ENCODE measurements around the gene BICDL1.

DNA sequence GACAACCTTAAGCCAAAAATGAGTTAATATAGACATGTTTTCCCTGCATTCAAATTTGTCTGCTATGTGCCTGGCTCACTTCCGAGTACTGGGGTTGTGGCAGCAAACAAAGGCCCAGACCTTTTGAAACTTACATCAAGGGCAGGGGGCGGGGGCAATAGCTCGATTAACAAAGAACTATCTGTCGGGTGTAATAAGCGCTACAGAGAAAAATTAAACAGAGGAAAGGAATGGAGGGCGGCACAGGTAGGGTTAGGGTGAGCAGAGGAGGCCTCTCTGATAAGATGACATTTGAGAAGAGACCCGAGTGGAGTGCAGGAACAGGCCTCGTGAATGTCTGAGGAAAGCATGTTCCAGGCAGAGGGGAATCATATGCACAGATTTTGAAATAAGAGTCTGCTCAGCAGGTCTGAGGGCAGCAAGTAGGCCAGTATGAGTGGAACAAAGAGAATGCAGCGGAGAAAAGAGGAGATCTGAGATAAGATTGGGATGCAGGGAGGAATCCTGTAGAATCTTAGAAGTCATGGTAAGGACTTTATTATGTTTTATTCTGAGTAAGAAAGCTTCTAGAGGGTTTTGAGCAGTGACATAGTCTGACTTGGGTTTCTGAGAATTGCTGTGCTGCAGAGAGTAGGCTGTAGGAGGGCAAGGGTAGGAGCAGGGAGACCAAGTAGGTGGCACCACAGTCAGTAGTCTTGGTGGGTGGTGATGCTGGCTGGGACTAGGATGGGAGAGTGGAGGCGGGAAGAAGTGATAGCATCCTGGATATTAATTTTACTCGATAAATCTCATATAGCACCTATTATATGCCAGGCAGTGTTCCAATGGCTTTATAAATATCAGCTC is 52.6 kb downstream of the BICDL1 start:
- TF ChIP-seq, protein P1, sequence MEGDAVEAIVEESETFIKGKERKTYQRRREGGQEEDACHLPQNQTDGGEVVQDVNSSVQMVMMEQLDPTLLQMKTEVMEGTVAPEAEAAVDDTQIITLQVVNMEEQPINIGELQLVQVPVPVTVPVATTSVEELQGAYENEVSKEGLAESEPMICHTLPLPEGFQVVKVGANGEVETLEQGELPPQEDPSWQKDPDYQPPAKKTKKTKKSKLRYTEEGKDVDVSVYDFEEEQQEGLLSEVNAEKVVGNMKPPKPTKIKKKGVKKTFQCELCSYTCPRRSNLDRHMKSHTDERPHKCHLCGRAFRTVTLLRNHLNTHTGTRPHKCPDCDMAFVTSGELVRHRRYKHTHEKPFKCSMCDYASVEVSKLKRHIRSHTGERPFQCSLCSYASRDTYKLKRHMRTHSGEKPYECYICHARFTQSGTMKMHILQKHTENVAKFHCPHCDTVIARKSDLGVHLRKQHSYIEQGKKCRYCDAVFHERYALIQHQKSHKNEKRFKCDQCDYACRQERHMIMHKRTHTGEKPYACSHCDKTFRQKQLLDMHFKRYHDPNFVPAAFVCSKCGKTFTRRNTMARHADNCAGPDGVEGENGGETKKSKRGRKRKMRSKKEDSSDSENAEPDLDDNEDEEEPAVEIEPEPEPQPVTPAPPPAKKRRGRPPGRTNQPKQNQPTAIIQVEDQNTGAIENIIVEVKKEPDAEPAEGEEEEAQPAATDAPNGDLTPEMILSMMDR (IDR thresholded peaks at IDR 0.05), result no peak
- TF ChIP-seq POLR2A (IDR thresholded peaks at IDR 0.05), result no peak
